Endodermal cell (in vitro differentiated cells): ENCODE measurements around the gene CHCHD3. TPM values are rescaled to one million over a fixed set of nuclear protein-coding genes. Genes with fewer than 3 reads are reported as not detected.

ENCODE experiments used
- DNase-seq: peaks from one replicate; pipeline ENCODE4 v3.0.0-alpha.2; 2017
- H3K27ac ChIP-seq: 2 replicates; pipeline ENCODE4 v1.5.1; 2013; ENCODE audit warnings: mild to moderate bottlenecking, low read depth, low read length, moderate library complexity
- H3K27me3 ChIP-seq: 2 replicates; pipeline ENCODE4 v1.6.1; 2013; ENCODE audit warnings: mild to moderate bottlenecking, low read length, moderate library complexity; ENCODE audit not compliant: insufficient read depth, control insufficient read depth, poor library complexity, severe bottlenecking
- H3K36me3 ChIP-seq: 2 replicates; pipeline ENCODE4 v1.7.0; 2013; ENCODE audit warnings: mild to moderate bottlenecking, low read length, moderate library complexity; ENCODE audit not compliant: control insufficient read depth, insufficient read depth
- H3K4me1 ChIP-seq: one replicate; pipeline ENCODE4 v1.7.0; 2013; ENCODE audit warnings: low read length; ENCODE audit not compliant: control insufficient read depth, insufficient read depth
- H3K4me3 ChIP-seq: 2 replicates; pipeline ENCODE4 v1.5.1; 2013; ENCODE audit warnings: mild to moderate bottlenecking, low read length, moderate library complexity
- H3K9ac ChIP-seq: 2 replicates; pipeline ENCODE4 v1.6.1; 2013; ENCODE audit warnings: mild to moderate bottlenecking, low read length, moderate library complexity; ENCODE audit not compliant: poor library complexity, severe bottlenecking; ENCODE audit errors: extremely low read depth
- H3K9me3 ChIP-seq: 2 replicates; pipeline ENCODE4 v1.6.1; 2013; ENCODE audit warnings: mild to moderate bottlenecking, low read length, moderate library complexity; ENCODE audit not compliant: control insufficient read depth
- H3K27ac Mint-ChIP-seq: 2 replicates; pipeline ENCODE4 v1.8.0; 2020; ENCODE audit warnings: mixed read lengths
- H3K27me3 Mint-ChIP-seq: 2 replicates; pipeline ENCODE4 v1.8.0; 2021; ENCODE audit warnings: mild to moderate bottlenecking, mixed read lengths; ENCODE audit not compliant: insufficient read depth
- H3K36me3 Mint-ChIP-seq: 2 replicates; pipeline ENCODE4 v1.8.0; 2020; ENCODE audit warnings: low read depth, mixed read lengths
- H3K4me1 Mint-ChIP-seq: 2 replicates; pipeline ENCODE4 v1.8.0; 2020; ENCODE audit warnings: mixed read lengths
- H3K4me3 Mint-ChIP-seq: 2 replicates; pipeline ENCODE4 v1.8.0; 2020; ENCODE audit warnings: mild to moderate bottlenecking, moderate library complexity, mixed read lengths
- H3K9me3 Mint-ChIP-seq: 2 replicates; pipeline ENCODE4 v1.8.0; 2020; ENCODE audit warnings: mild to moderate bottlenecking, mixed read lengths
- WGBS, 2 experiments: methylation state at CpG; one replicate each; pipeline versions ENCODE4 v1.1.5 to v1.1.7; 2013; ENCODE audit warnings: missing lambda C conversion rate in 2 of 2, mixed read lengths in 1 of 2; ENCODE audit not compliant: insufficient coverage in 1 of 2, insufficient read length in 1 of 2; 5-methylcytosine and 5-hydroxymethylcytosine counted together
- total RNA-seq, 2 donors: library from RNA; stranded (reverse); fragmentation: NEBNext Ultra II Directional in 1 of 2; extraction: Animal tissue kit (Norgen Biotek cat#: 25700) in 1 of 2; gene quantifications; 2 replicates in 1 of 2; 3 replicates in 1 of 2; pipeline ENCODE4 v1.2.1, GENCODE V29; 2021
- TF ChIP-seq, protein P1 (sequence below): fragments of 200-600 bp; sonication (generic); conservative IDR thresholded peaks from 2 replicates; pipeline ENCODE4 v1.5.0; 2021; ENCODE audit warnings: antibody characterized with exemption, mild to moderate bottlenecking

CHCHD3 gene
- total RNA-seq, 2 donors from 2014 or later, result 70.4 to 75.2 TPM

DNA sequence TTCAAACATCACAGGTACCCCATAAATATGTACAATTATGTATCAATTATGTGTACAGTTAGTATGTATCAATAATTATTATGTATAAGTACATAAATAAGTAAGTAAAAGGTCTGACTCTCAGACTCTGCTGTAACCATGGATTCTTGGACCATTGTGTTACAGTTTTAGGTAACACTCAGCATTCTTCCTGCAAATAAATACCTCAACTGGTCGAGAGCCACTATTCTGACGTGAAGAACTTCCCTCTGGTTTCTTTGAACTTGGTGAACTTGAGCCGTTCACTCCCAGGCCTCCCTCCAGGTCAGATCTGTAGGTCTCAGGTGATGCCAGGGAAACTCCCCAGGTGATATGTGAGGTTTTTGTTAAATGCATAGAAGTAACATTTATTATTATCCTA, 313.8 kb downstream of the CHCHD3 start:
- no peak for DNase-seq
- H3K4me3 ChIP-seq, result no peak overlapping the region
- 99 to 100% methylated on average over 2 to 3 of the region's 3 CpGs for WGBS, 2 experiments
- no peak overlapping the region for H3K27ac ChIP-seq
- no peaks in the 10 kb centered on the region for H3K36me3 Mint-ChIP-seq
- H3K27me3 ChIP-seq, result no peaks in the 10 kb centered on the region
- H3K27me3 Mint-ChIP-seq, result no peaks in the 10 kb centered on the region
- TF ChIP-seq, protein P1, sequence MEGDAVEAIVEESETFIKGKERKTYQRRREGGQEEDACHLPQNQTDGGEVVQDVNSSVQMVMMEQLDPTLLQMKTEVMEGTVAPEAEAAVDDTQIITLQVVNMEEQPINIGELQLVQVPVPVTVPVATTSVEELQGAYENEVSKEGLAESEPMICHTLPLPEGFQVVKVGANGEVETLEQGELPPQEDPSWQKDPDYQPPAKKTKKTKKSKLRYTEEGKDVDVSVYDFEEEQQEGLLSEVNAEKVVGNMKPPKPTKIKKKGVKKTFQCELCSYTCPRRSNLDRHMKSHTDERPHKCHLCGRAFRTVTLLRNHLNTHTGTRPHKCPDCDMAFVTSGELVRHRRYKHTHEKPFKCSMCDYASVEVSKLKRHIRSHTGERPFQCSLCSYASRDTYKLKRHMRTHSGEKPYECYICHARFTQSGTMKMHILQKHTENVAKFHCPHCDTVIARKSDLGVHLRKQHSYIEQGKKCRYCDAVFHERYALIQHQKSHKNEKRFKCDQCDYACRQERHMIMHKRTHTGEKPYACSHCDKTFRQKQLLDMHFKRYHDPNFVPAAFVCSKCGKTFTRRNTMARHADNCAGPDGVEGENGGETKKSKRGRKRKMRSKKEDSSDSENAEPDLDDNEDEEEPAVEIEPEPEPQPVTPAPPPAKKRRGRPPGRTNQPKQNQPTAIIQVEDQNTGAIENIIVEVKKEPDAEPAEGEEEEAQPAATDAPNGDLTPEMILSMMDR, result no peak
- no peak overlapping the region for H3K27ac Mint-ChIP-seq
- no peaks in the 10 kb centered on the region for H3K36me3 ChIP-seq
- H3K9me3 Mint-ChIP-seq, result peaks cover 17% of the 10 kb centered on the region
- H3K9me3 ChIP-seq, result peaks cover 18% of the 10 kb centered on the region
- H3K9ac ChIP-seq, result no peak overlapping the region
- H3K4me1 Mint-ChIP-seq, result peaks cover 6% of the 10 kb centered on the region
- H3K4me3 Mint-ChIP-seq, result no peak overlapping the region
- H3K4me1 ChIP-seq, result no peaks in the 10 kb centered on the region

DNA sequence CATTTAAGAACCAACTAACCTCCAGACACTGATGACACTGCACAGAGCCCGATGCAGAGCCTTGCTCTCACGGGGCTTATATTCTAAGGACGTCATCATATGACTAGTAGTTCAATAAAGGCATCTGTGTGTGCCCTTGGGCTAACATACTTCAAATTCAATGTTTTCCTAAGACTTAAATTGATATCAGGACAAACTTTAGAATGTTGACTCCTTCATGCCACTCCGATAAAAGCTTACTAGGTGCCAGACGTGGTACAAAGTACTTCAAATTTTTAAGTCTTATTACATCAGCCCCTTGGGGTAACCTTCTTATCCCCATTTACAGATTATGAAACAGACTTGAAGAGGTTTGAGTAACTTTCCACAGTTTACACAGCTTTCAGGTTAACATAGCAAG, 314.5 kb downstream of the CHCHD3 start:
- peaks cover 17% of the 10 kb centered on the region for H3K9me3 Mint-ChIP-seq
- H3K4me3 Mint-ChIP-seq, result no peak overlapping the region
- no peak overlapping the region for H3K27ac Mint-ChIP-seq
- no peak overlapping the region for H3K4me3 ChIP-seq
- H3K9ac ChIP-seq, result no peak overlapping the region
- TF ChIP-seq, protein P1, result no peak
- H3K36me3 Mint-ChIP-seq, result no peaks in the 10 kb centered on the region
- H3K9me3 ChIP-seq, result peaks cover 18% of the 10 kb centered on the region
- no peaks in the 10 kb centered on the region for H3K36me3 ChIP-seq
- WGBS, 2 experiments, result 79 to 92% methylated on average over 2 to 5 of the region's 5 CpGs
- H3K4me1 ChIP-seq, result no peaks in the 10 kb centered on the region
- DNase-seq, result no peak
- H3K4me1 Mint-ChIP-seq, result peaks cover 6% of the 10 kb centered on the region
- H3K27me3 ChIP-seq, result no peaks in the 10 kb centered on the region
- H3K27ac ChIP-seq, result no peak overlapping the region
- H3K27me3 Mint-ChIP-seq, result peaks cover 3% of the 10 kb centered on the region

- H3K4me1 Mint-ChIP-seq, result peaks cover 6% of the 10 kb centered on the region
- Histone ChIP-seq H3K4me1 (no peaks in the 10 kb centered on the region), H3K27ac (no peak overlapping the region), H3K9me3 (peaks cover 18% of the 10 kb centered on the region), H3K36me3 (no peaks in the 10 kb centered on the region), H3K27me3 (no peaks in the 10 kb centered on the region), H3K4me3 (no peak overlapping the region), H3K9ac (no peak overlapping the region)
- TF ChIP-seq, protein P1, result no peak
- H3K9me3 Mint-ChIP-seq, result peaks cover 18% of the 10 kb centered on the region
- 94 to 100% methylated on average over 1 of the region's 1 CpG for WGBS, 2 experiments
- H3K36me3 Mint-ChIP-seq, result no peaks in the 10 kb centered on the region
- no peak overlapping the region for H3K4me3 Mint-ChIP-seq
- no peak for DNase-seq
- peaks cover 3% of the 10 kb centered on the region for H3K27me3 Mint-ChIP-seq
- no peak overlapping the region for H3K27ac Mint-ChIP-seq
Observed at GRCh38 chr7:132766660-132767059, 315.2 kb downstream of the CHCHD3 start.
